Left ventricle myocardium superior (tissue), 1 donor: Measurements from ENCODE around the gene MPPED1. TPM values are rescaled to one million over a fixed set of nuclear protein-coding genes. Genes with fewer than 3 reads are reported as not detected.

Experiments
- ATAC-seq: fragments of 200-7000 bp; cut with Tn5 transposase; one replicate; pipeline ENCODE4 v1.9.1; 2020; ENCODE audit warnings: mild to moderate bottlenecking, moderate library complexity
- DNase-seq: peaks from one replicate; pipeline ENCODE4 v3.0.0-alpha.2; 2020
- intact Hi-C: fragments of 100-400 bp; cut with micrococcal nuclease; formaldehyde crosslinking; loops from one replicate; pipeline ENCODE4 v1.11.0; 2022
- total RNA-seq: library from RNA; stranded (reverse); fragmentation: NEBNext Ultra II Directional; extraction: Animal tissue kit (Norgen Biotek cat#: 25700); gene quantifications from one replicate; pipeline ENCODE4 v1.2.1, GENCODE V29; 2021
- donor health status: DM: no; HTN: yes; CAD: no; lungs with severe emphysema.

Gene MPPED1
- total RNA-seq, 1 donor from 2014 or later = not detected

DNA sequence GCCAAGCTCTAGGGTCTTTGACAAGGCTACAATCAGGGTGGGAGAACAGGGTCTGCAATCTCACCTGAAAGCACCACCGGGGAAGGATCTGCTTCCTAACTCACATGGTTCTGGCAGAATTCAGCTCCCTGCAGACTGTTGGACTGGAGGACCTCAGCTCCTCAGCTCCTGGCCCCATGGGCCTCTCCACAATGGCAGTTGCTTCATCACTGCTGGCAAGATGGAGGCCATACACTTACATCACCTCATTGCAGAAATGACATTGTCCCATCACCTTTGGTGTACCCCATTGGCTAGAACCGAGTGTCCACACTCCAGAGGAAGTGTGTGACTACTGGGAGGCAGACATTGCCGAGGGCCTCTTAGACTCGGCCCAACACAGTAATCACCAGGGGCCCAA, 20.9 kb upstream of the MPPED1 start:
- no peak for ATAC-seq
- no peak for DNase-seq
- intact Hi-C loops = no loop called here

DNA sequence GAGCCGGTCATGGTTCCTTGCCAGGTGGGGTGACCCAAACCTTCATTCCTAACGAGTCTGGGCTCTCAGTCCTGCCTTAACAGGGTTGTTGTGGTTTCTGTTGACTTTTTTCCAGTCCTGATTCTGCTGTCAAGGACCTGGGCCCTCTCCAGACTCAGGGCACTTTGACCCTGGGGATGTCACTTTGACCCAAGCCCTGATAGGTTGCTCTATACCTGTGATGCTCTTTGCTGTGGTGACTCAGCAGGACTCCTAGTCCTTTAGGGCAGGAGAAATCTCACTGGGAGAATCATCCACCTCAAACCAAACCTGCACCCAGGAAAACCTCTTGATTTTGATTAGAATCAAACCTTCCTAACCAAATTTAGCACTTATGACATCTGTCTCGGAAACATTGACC, 20.5 kb upstream of the MPPED1 start:
- intact Hi-C loops = no loop called here

DNA sequence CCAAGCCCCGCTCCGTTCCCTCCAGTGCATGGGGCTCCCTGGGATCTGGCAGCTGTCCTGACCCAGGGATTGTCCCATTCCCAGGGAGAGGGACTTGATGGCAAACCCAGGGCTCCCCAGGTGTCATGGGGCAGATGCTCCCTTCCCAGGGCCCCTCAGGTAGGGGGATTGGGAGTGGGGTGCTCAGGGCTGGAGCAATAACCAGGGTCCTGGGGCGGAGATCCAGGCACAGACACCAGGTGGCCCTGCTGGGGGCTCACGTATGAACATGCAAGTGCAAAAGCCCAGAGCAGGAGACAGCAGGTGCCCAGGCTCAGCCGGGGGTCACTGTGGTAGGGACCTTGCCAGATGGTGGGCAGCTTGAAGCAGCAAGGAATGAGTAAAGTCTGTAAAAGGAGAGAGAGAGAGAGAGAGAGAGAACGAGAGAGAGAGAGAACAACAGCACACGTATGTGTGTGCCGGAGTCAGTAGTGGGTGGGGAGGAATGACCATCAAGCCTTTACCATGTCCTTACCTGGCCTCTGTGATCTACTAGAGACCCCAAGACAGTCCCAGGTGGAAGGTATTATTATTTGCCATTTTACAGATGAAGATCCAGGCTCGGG, 19.3 kb upstream of the MPPED1 start:
- ATAC-seq (no peak), DNase-seq (no peak)
- intact Hi-C loops = no loop called here

More for the DNA sequence above, 20.5 kb upstream of the MPPED1 start:
- no peak for ATAC-seq
- no peak for DNase-seq

DNA sequence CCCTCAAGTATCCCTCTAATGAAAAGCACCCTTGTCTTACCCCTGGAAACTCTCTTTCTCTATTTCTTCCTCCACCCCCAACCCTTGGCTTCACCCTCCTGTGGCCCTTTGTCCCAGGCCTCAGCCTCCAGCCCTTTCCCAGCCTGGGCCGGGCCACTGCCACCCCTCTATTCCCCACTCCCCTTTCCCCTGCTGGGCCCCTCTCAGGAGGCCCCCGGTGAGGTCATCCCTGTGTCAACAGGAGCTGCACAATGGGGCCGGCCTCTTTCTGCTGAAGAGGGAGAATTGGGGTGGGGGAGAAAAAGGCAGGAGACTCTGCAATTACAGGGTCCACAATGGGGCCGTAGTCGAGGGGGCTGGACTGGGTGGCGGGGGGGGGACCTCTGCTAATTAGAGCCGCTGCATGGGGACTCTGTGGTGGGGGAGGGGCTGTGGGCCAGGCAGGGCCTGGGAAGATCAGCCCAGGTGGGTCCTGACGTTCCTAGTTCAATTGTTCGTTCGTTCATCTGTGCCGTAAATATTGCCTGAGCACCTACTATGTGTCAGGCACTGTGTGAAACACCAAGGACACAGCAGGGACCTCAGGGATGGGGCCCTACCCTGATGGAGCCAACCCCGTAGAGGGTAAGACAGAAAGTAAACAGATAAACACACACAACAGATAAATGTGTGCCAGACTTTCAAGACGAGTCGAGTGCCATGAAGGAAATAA, 18.5 kb upstream of the MPPED1 start:
- ATAC-seq (no peak), DNase-seq (no peak)

DNA sequence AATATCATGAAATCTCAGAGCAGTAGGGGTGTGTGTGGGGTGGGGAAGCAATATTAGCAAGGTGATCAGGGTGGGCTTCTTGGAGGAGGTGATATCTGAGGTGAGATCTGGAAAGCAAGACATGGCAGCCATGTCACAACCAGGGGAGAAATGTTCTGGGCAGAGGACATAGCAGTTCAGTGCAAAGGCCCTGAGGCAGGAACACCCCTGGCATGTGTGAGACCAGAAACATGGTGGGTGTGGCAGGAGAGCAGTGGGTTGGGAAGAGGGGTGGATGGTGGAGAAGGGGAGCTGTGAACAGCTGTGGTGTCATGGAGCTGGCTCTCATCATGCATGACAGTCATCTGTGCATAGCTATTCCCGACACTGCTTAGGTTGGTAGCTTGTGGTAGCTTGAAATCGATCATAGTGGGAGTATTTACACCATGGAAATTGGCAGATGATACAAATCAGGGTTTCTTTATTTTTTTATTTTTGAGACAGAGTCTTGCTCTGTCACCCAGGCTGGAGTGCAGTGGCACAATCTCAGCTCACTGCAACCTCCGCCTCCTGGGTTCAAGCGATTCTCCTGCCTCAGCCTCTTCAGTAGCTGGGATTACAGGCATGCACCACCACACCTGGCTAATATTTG, 17.9 kb upstream of the MPPED1 start:
- DNase-seq = no peak
- ATAC-seq = no peak
- intact Hi-C loops = no loop called here

More for the DNA sequence above, 18.5 kb upstream of the MPPED1 start:
- intact Hi-C loops = no loop called here

DNA sequence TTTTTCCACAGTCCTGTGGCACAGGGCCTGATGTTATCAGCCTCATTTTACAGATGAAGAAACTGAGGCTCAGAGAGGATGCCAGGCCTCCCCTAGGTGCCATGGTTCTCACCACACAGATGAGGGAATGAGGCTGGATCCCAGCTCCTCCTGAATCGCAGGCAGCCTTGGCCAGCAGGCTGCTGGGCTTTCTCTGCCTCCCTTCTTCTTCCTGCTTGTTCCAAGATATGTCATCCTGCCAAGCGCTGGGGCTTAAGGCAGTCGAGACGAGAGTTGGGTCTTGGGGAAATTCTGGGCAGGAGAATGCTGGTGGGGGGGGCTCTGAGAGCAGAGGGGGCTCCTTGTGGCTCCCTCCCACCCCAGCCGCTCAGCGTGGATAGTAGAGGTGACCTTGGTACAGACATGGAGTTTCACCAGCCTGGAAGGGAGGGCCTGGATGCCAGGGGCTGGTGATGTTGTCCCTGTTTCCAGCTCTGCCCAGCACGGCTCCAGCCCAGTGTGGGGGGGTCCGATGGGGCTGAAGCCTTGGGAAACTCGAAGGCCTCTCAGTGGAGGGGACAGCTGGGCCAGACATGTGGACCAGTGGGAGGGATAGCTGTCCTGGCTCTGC, 16.6 kb upstream of the MPPED1 start:
- DNase-seq = no peak
- ATAC-seq = no peak
- intact Hi-C loops = no loop called here

DNA sequence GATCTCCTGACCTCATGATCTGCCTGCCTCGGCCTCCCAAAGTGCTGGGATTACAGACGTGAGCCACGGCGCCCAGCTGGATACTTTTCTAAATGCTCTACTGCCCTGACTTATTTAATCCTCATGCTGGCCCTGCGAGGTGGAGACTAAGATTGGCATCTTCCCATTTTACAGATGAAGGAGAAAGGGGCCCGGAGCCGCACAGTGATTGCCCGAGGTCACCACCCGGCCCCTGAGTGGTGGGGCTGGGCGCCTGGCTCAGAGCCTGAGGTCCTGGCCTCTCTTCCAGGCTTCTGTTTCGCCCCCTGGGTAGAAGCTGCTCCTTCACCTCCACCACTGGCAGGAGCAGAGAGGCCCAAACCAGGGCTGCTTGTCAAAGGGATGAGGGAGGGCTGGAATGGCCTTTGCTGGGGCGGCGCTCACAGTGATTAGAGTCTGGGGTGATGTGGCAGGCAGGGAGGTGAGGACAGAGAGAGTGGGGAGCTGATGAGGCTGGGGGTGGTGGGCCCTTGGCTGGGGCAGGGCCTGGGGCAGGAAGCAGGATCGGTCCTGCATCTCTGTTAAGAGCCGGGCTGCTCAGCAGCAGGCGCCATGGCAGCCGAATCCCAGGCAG, 15.4 kb upstream of the MPPED1 start:
- intact Hi-C loops = no loop called here
- DNase-seq (no peak), ATAC-seq (no peak)

DNA sequence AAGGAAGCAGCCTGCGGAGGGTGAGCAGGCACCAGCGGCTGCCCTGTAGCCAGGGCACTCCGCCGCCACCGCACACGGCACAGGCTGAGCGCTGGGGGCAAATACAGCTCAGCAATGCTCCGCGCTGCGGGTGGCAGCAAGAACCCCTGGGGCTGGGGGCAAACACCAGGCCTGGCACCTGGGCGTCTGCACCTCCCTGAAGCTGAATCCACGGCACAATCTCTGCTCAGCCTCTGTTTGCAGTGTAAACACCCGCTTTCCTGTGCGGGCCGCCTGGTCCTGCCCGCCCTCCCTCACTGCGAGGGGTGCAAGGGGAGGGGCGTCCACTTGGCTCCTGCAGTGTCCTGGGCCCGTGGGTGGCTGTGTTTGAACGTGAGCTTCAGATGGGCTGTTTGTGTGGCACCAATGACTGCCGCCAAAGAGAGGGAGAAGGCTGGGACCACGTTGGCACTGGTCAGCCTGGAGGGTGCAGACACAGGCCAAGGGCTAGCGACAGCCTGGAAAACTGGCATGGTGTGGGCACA, 14.8 kb upstream of the MPPED1 start:
- DNase-seq (no peak), ATAC-seq (no peak)
- intact Hi-C loops = no loop called here

DNA sequence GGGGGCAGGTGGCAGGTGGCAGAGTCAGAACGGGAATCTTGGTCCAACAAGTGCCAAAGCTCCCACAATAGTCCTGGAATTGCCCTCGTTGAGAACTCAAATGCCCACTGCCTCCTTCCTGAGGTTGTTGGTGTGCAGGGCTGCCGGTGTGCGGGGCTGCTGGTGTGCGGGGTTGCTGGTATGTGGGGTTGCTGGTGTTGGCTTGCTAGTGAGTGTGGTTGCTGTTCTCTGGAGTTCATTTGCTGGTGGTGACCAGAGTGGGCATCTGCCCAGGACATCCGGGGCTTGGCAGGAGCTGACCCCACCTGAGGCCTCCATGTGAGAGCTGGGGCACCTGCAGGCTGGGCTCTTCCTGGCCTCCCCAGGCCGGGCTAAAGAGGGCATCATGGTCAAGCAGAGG, 14.0 kb upstream of the MPPED1 start:
- DNase-seq (no peak), ATAC-seq (no peak)
- intact Hi-C loops = no loop called here

DNA sequence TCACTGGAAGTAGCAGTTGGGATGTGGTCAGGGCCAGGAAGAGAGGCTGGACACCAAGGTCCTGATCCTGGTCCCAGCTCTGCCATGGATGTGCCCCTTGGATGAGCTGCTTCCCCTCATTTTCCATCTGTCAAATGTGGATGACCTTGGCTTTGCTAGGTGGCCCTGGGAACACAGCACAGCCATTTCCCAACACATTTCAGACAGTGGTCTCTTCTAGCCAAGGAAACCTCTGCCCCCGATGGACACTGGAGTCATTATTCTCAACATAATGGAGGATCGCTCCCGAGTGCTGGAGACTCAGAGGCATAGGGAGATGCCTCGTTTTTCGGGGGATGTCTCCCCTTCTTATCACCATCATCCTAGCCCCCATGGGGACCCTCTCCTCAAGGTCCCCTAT, 13.6 kb upstream of the MPPED1 start:
- ATAC-seq = no peak
- intact Hi-C loops = no loop called here
- no peak for DNase-seq

DNA sequence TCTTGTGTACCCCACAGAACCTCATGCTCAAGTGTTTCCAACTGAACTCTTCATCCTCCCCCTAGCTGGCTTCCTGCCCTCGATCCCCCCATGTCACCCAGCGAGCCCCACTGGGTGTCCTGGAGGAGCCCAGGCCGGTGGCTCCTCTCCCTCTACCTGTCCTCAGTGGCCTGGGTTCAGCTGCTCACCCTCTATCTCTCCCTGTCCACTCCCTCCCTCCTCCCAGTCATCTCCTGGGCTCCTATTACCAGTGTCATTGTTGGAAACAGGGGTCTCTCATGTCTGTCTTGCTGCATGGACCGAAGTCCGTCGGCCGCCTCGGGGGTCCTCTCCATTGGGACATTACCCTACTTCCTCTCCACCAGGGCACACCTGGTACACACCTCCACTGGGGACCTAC, 12.9 kb upstream of the MPPED1 start:
- ATAC-seq (no peak), DNase-seq (no peak)
- intact Hi-C loops = no loop called here

DNA sequence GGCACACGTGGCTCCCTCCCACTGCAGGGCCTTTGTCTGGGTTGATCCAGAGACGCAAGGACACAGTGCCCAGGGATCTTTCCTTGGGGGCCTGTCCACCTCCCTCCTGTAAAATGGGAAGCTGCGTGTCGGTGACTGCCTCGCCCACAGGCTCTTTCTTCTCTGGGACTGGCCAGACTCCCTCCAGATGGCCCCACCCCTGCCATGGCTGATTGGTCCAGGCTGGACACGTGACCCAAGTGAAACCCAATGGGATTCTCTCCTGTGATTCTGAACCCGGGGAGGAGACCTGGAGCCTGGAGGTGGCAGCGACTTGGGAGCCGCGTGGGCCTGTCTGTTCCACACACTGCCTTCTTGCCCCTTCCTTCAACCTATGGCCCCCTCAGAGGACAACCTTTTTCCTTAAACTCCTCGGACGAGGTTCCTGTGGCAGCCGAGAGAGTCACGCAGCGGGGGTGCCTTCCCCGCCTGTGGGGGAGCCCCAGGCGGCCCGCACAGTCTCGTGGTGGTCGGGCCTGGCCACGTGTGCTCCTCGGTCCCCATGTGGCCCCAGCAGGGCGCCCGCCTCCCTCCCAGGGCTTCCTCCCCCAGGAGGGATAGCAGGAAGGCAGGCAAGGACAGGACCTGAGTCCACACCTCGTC, 12.4 kb upstream of the MPPED1 start:
- ATAC-seq (no peak), DNase-seq (no peak)
- intact Hi-C loops = no loop called here

DNA sequence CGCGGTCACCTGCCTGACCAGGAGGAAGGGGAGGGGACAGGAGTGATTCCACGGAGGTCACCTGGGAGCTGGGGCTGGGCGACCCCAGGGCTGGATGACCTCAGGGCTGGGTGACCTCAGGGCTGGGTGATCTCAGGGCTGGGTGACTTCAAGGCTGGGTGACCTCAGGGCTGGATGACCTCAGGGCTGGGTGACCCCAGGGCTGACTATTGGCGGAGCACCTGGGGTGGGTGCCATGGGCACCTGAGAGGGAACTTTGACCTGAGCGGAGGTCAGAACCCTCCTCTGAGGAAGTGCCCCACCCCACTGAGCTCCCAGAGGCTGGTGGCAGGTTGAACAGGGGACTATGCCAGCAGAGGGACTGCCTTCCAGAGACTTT, 11.8 kb upstream of the MPPED1 start:
- ATAC-seq (peak; percentile 30), DNase-seq (no peak)
- intact Hi-C loops = no loop called here

DNA sequence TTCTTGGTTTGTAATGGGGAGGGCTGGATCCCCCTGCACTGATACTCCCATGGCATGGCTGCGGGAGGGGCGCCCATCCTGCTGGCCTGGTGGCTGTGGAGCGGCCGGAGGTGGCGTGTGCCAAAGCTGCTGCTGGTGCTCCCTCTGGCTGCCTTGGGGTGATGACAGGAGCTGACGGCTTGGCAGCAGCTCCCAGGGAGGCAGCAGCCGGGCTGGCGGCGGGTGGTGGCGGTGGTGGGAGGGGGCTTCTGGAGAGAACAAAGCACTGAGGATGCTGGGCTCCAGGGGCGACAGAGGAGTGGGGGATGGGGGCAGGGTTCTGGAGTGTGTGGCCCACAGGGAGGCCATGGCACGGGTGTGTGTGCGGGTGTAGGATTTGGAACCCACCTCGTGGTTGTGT, 11.4 kb upstream of the MPPED1 start:
- DNase-seq (peak; percentile 84), ATAC-seq (peak; percentile 94)
- intact Hi-C loops = no loop called here

DNA sequence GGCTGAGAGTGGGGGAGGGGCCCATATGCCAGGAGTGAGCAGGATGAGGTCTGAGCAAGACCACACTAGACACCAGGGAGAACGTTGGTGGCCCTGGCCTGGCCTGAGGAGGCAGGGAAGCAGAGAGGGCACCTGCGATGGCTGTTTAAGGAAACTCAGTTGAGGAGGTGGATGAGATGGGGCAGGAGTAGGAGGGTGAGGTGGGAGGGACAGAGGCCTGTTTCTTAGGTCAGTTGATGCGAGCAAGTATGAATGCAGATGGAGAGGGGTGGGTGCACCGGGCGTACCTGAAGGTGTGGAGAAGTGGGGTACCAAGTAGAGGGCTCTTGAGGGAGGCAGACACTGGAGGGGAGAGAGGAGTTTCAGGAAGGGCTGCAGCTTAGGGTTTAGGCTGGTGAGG, 10.6 kb upstream of the MPPED1 start:
- intact Hi-C loops = no loop called here
- ATAC-seq (no peak), DNase-seq (peak; percentile 9)

DNA sequence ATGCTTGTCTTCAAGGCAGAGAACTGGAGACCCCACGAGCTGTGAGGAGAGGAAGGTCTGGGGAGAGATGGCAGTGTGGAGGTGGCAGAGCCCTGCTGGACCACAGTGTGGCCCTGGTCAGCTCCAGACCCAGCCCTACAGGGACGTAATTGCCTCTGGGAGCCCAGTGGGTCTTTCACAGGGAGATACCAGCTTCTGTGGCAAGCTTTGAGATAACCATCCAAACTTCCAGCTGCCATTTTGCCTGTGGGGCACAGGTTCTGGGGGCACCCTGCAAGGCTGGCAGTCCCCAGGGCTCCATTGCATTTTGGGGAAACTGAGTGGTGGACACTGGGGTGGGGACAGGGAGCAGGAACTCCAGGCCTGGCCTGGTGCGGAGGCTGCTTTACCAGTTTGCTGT, 10.2 kb upstream of the MPPED1 start:
- intact Hi-C loops = no loop called here
- ATAC-seq = no peak
- DNase-seq = no peak

DNA sequence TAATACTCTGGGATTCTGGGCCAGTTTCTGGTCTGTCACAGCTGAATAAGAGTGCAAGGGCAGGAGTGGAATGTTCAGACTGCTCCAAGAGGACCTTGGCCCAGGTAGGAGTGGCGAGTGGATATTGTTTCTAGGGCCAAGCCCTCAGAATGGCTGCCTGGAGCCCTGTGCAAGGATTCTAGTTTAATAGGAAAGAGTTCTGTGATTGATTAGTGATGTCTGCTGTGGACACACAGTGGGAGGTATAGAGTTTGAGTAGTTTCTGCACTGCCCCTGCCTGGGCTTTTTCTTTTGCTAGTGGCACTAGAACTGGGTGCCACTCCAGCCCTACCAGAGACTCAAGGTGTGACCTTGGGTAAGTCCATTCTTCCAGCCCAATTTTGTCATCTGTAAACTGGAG, 9.7 kb upstream of the MPPED1 start:
- intact Hi-C loops = no loop called here
- peak; percentile 3 for DNase-seq
- no peak for ATAC-seq

DNA sequence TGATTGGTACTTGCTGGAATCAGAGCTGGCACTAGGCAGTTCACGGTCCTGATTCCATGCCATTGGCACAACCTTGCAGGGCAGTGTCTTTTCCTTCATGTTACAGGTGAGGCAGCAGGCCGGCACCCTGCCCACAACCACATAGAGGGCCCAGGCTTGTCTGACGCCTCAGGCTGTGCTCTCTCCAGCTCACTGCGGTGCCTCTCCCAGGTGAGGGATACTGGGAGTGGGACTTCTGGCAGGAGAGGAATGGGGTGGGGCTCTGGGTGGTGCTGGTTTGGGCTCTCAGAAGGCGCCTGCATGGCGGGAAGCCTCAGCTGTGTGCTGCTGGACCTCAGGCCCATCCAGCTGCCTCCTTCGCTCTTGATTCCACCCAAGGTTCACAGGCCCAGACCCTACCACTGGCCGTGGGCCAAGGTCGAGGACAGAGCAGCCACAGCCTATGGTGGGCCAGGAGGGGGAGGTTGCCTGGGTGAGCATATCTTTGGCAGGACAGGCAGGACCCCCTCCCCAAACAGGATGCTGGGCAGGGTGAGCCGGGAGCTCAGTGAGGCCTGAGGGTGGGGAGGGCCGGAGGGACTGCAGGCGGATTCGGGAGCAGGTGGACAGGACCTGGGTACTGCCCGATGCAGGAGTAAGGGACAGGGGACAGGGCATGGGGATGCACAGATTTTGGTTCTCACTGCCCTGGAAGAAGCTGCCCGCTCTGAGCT, 7.0 kb upstream of the MPPED1 start:
- intact Hi-C loops = no loop called here
- peak; percentile 19 for DNase-seq
- ATAC-seq = no peak
